GM18861 (cell line): ENCODE results near the gene SLC29A1.

Experiments used
- ATAC-seq: cut with Tn5 transposase; IDR thresholded peaks from one replicate; pipeline ENCODE4 v1.9.1; 2021; ENCODE audit not compliant: unreplicated experiment

Gene SLC29A1

GRCh38 chr6:44264154-44265006 is 41.0 kb downstream of the SLC29A1 start:
- peak; percentile 30 for ATAC-seq

- peak; percentile 25 for ATAC-seq
Measured at GRCh38 chr6:44265007-44265721, 41.8 kb downstream of the SLC29A1 start, which contains the start of gene NFKBIE. Gene NFKBIE, minus strand, starts transcription at chr6:44265551. Its CDS starts 205 bp downstream, at chr6:44265346.

- ATAC-seq: no peak
Measured at GRCh38 chr6:44265722-44266233, 42.4 kb downstream of the SLC29A1 start.

GRCh38 chr6:44266347-44266746 is 43.0 kb downstream of the SLC29A1 start:
- peak; percentile 27 for ATAC-seq

- ATAC-seq: no peak
Measured at GRCh38 chr6:44267252-44267651, 43.9 kb downstream of the SLC29A1 start.

GRCh38 chr6:44268095-44268628 is 44.8 kb downstream of the SLC29A1 start:
- ATAC-seq: no peak

GRCh38 chr6:44269178-44269920 is 46.0 kb downstream of the SLC29A1 start:
- ATAC-seq: no peak

- ATAC-seq: no peak
Measured at GRCh38 chr6:44269921-44270525, 46.6 kb downstream of the SLC29A1 start, which contains the start of gene TMEM151B. Gene TMEM151B, plus strand, starts transcription at chr6:44270450. Its CDS starts 293 bp downstream, at chr6:44270743.

- ATAC-seq: no peak
Measured at GRCh38 chr6:44270526-44271405, 47.4 kb downstream of the SLC29A1 start.

- ATAC-seq: no peak
Measured at GRCh38 chr6:44271406-44271723, 48.0 kb downstream of the SLC29A1 start.

GRCh38 chr6:44271914-44272313 is 48.5 kb downstream of the SLC29A1 start:
- no peak for ATAC-seq

GRCh38 chr6:44272529-44272928 is 49.1 kb downstream of the SLC29A1 start:
- no peak for ATAC-seq

- no peak for ATAC-seq
Measured at GRCh38 chr6:44272999-44273566, 49.7 kb downstream of the SLC29A1 start.

- ATAC-seq: no peak
Measured at GRCh38 chr6:44273617-44274016, 50.2 kb downstream of the SLC29A1 start.

- no peak for ATAC-seq
Measured at GRCh38 chr6:44275271-44275748, 51.9 kb downstream of the SLC29A1 start.

- ATAC-seq: no peak
Measured at GRCh38 chr6:44275749-44276648, 52.6 kb downstream of the SLC29A1 start.

GRCh38 chr6:44276667-44277640 is 53.6 kb downstream of the SLC29A1 start:
- no peak for ATAC-seq
